HepG2 (cell line): ENCODE data around the gene ABCB10. TPM values are rescaled to one million over a fixed set of nuclear protein-coding genes. Genes with fewer than 3 reads are reported as not detected.

Experiments used
- ATAC-seq: fragments of 200-7000 bp; cut with Tn5 transposase; 3 replicates; pipeline ENCODE4 v1.9.1; 2020; ENCODE audit warnings: mild to moderate bottlenecking, moderate library complexity
- BruUV-seq: library from RNA; stranded (reverse); fragments of 400-500 nt; replicated peaks from 2 replicates; lab custom pipeline; 2021; lab: Mats Ljungman, UMichigan
- CTCF ChIA-PET: fragments of 300-600 bp; formaldehyde crosslinking; extraction: SDS; loops from one replicate; lab custom pipeline; 2021; ENCODE audit warnings: low total read pairs, inconsistent platforms, low intra/inter-chr PET ratio; lab: Yijun Ruan, JAX
- POLR2A ChIA-PET: fragments of 350-600 bp; sonication (Branson Sonifier 250); formaldehyde crosslinking; loops from one replicate; lab custom pipeline; 2020; ENCODE audit warnings: antibody characterized with exemption, inconsistent platforms; lab: Yijun Ruan, JAX
- DNase-seq: peaks from one replicate; pipeline ENCODE4 v3.0.0-alpha.2; 2015; ENCODE audit warnings: low spot score
- FAIRE-seq: peaks from 3 replicates; lab custom pipeline; 2011; peaks lifted over from hg19 to GRCh38; lab: Jason Lieb, UNC
- H2AFZ ChIP-seq: one replicate; pipeline ENCODE4 v1.6.1; 2011; ENCODE audit warnings: low read length, inconsistent platforms
- H3K27ac ChIP-seq: fragments of 300-600 bp; 3 replicates; pipeline ENCODE4 v1.8.0; 2011; ENCODE audit warnings: mixed run types, mild to moderate bottlenecking, mixed read lengths, low read length, inconsistent platforms; ENCODE audit not compliant: insufficient read depth; ENCODE audit errors: extremely low read length
- H3K27me3 ChIP-seq, 2 experiments: fragments of 200-600 bp in 1 of 2; 2 replicates in 1 of 2; 3 replicates in 1 of 2; pipeline versions ENCODE4 v1.6.0 to v1.8.0; 2011; ENCODE audit warnings: low read length in 2 of 2, mild to moderate bottlenecking in 2 of 2, moderate library complexity in 2 of 2, inconsistent platforms in 1 of 2; ENCODE audit not compliant: insufficient read depth in 2 of 2, control insufficient read depth in 1 of 2
- H3K36me3 ChIP-seq, 2 experiments: fragments of 200-600 bp in 1 of 2; replicated peaks in 1 of 2; 2 replicates in 1 of 2; 3 replicates in 1 of 2; pipeline versions ENCODE4 v1.5.1 to v1.8.0; 2011; ENCODE audit warnings: low read length in 2 of 2, inconsistent platforms in 1 of 2; ENCODE audit not compliant: insufficient read depth in 2 of 2, control insufficient read depth in 1 of 2
- H3K4me1 ChIP-seq: 2 replicates; pipeline ENCODE4 v1.5.1; 2012; ENCODE audit warnings: low read length, inconsistent platforms; ENCODE audit not compliant: insufficient read depth
- H3K4me2 ChIP-seq: 2 replicates; pipeline ENCODE4 v1.6.0; 2011; ENCODE audit warnings: low read depth, low read length, inconsistent platforms
- H3K4me3 ChIP-seq, 3 experiments: fragments of 200-600 bp in 1 of 3; sonication (generic), shearing (Covaris generic) in 1 of 3; replicated peaks in 1 of 3; 2 replicates each; pipeline ENCODE4 v1.5.1; 2011 to 2016; ENCODE audit warnings: low read length in 3 of 3, inconsistent platforms in 2 of 3, low read depth in 2 of 3, mild to moderate bottlenecking in 2 of 3, control low read depth in 1 of 3, mixed read lengths in 1 of 3; ENCODE audit not compliant: insufficient read depth in 1 of 3
- H3K79me2 ChIP-seq: one replicate; pipeline ENCODE4 v1.6.1; 2011; ENCODE audit warnings: low read length, inconsistent platforms; ENCODE audit not compliant: insufficient read depth
- H3K9ac ChIP-seq: 2 replicates; pipeline ENCODE4 v1.6.0; 2011; ENCODE audit warnings: mild to moderate bottlenecking, low read depth, low read length, inconsistent platforms; ENCODE audit not compliant: insufficient read depth
- H3K9me3 ChIP-seq: 2 replicates; pipeline ENCODE4 v1.5.1; 2012; ENCODE audit warnings: mild to moderate bottlenecking, low read length
- H4K20me1 ChIP-seq: 2 replicates; pipeline ENCODE4 v1.6.0; 2011; ENCODE audit warnings: inconsistent platforms, mild to moderate bottlenecking, low read length, moderate library complexity; ENCODE audit not compliant: insufficient read depth
- CC2D1A ChIP-seq: sonication (generic); formaldehyde crosslinking; IDR thresholded peaks from 2 replicates; pipeline ENCODE4 v1.8.1; 2023; ENCODE audit warnings: mild to moderate bottlenecking, missing genetic modification reagents
- CENPT ChIP-seq: sonication (generic); formaldehyde crosslinking; IDR thresholded peaks from 2 replicates; pipeline ENCODE4 v1.8.0; 2022; ENCODE audit warnings: low read depth, mild to moderate bottlenecking, moderate library complexity, missing genetic modification reagents
- FOXO4 ChIP-seq: sonication (generic); formaldehyde crosslinking; conservative IDR thresholded peaks from 2 replicates; pipeline ENCODE4 v1.8.1; 2023; ENCODE audit warnings: missing genetic modification reagents
- FOXP1 ChIP-seq, 2 experiments: fragments of 450-650 bp in 1 of 2; IDR thresholded peaks; 2 replicates each; pipeline ENCODE4 v1.6.1; 2017 to 2018; ENCODE audit warnings: antibody characterized with exemption in 1 of 2
- GFI1 ChIP-seq: sonication (generic); formaldehyde crosslinking; IDR thresholded peaks from 2 replicates; pipeline ENCODE4 v1.5.0; 2020; ENCODE audit warnings: missing genetic modification reagents, mild to moderate bottlenecking, borderline replicate concordance
- PHF21A ChIP-seq: sonication (generic); formaldehyde crosslinking; IDR thresholded peaks from 2 replicates; pipeline ENCODE4 v1.5.0; 2020; ENCODE audit warnings: mild to moderate bottlenecking, missing genetic modification reagents
- SETDB1 ChIP-seq: sonication (generic); formaldehyde crosslinking; IDR thresholded peaks from 2 replicates; pipeline ENCODE4 v1.5.1; 2020; ENCODE audit warnings: missing genetic modification reagents, mild to moderate bottlenecking, borderline replicate concordance
- ZEB1 ChIP-seq: IDR thresholded peaks from 2 replicates; pipeline ENCODE4 v1.6.1; 2012; ENCODE audit warnings: mild to moderate bottlenecking, low read depth, inconsistent platforms; ENCODE audit not compliant: insufficient replicate concordance
- ZNF720 ChIP-seq: sonication (generic); formaldehyde crosslinking; IDR thresholded peaks from 2 replicates; pipeline ENCODE4 v1.4.0; 2020; ENCODE audit warnings: missing genetic modification reagents
- ZSCAN20 ChIP-seq: sonication (generic); formaldehyde crosslinking; IDR thresholded peaks from 2 replicates; pipeline ENCODE4 v1.4.0; 2020; ENCODE audit warnings: missing genetic modification reagents, mild to moderate bottlenecking, borderline replicate concordance
- WGBS: methylation state at CpG from one replicate; pipeline ENCODE4 v1.1.6; 2017; ENCODE audit warnings: low lambda C conversion rate; 5-methylcytosine and 5-hydroxymethylcytosine counted together
- in situ Hi-C: cut with HindIII; loops from 2 replicates; pipeline ENCODE4 v1.10.0; 2017; ENCODE audit warnings: low pct_unique_long_range_greater_than_20kb; ENCODE audit not compliant: extremely low pct_ligation_motif_present
- intact Hi-C: fragments of 100-400 bp; cut with micrococcal nuclease; formaldehyde crosslinking; loops from one replicate; pipeline ENCODE4 v1.10.0; 2022; ENCODE audit not compliant: unreplicated experiment
- polyA plus RNA-seq, 8 experiments: library from polyadenylated mRNA; depleted of rRNA in 3 of 8; stranded (reverse) in 7 of 8; unstranded in 1 of 8; fragments of >200 nt; fragmentation: Illumina TruSeq in 4 of 8; extraction: Trizol in 4 of 8; gene quantifications; 2 replicates each; pipeline versions ENCODE4 v1.2.1 to v1.2.3, GENCODE V29; 2011 to 2016; ENCODE audit warnings: low read depth in 4 of 8, missing spikeins in 1 of 8, mixed read lengths in 1 of 8; ENCODE audit not compliant: insufficient read depth in 1 of 8
- total RNA-seq, 5 experiments: library from RNA; depleted of rRNA; stranded (reverse); fragments of >200 nt; fragmentation: Illumina TruSeq; extraction: Trizol; gene quantifications; 2 replicates each; pipeline ENCODE4 v1.2.3, GENCODE V29; 2016; ENCODE audit warnings: low read depth in 1 of 5
- TF ChIP-seq, protein P1 (sequence below): IDR thresholded peaks from 2 replicates; pipeline ENCODE4 v1.6.1; 2018; ENCODE audit warnings: missing genetic modification reagents, mild to moderate bottlenecking, missing compliant biosample characterization
- TF ChIP-seq, protein P2 (sequence below): sonication (generic); formaldehyde crosslinking; IDR thresholded peaks from 2 replicates; pipeline ENCODE4 v1.5.0; 2020; ENCODE audit warnings: missing genetic modification reagents

The ABCB10 gene
- total and polyA plus RNA-seq, 2 of the 13 experiments (the other 11 are each of a cell fraction or from before 2014, with no cell fraction given): 11.2 to 28.9 TPM

GRCh38 chr1:229482511-229482910 lies 76.0 kb downstream of the ABCB10 start (continued):
- TF ChIP-seq FOXO4 (CRISPR knock-in tag) (no peak), GFI1 (no peak)
- TF ChIP-seq, all 625 proteins: peak for 0

DNA sequence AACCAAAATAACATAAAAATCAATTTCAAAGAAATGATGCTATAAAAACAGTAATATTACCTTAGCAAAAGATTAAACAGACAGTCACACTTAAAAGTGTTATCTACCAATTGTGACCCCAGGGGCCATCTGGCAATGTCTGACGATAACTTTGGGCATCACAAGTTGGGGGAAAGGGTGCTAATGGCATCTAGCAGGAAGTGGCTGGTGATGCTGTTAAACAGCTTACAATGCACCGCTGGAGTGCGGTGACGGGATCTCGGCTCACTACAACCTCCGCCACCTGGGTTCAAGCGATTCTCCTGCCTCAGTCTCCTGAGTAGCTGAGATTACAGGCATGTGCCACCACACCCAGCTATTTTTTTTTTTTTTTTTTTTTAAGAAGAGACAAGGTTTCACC lies 78.0 kb downstream of the ABCB10 start:
- H3K36me3 ChIP-seq: peaks cover 15 to 73% of the 10 kb centered on the region in 2 experiments
- WGBS: 97% methylated on average over 7 of the region's 7 CpGs
- no peak overlapping the region for H3K9ac ChIP-seq
- ATAC-seq (no peak), DNase-seq (no peak), FAIRE-seq (no peak)
- no TSS peak for BruUV-seq
- H3K4me1 ChIP-seq: peaks cover 7% of the 10 kb centered on the region
- ChIA-PET CTCF (no interaction called here), POLR2A (no interaction called here)
- in situ Hi-C loops (loop anchor here (5.0 kb wide), 1 partner anchor 223 kb away; no protein-coding TSS in a partner anchor), intact Hi-C loops (loop anchor here (10.0 kb wide), 1 partner anchor 136 kb away; the partner anchor contains the start of gene CCSAP)
- H2AFZ ChIP-seq: no peak overlapping the region
- no peak overlapping the region for H3K4me2 ChIP-seq
- no peaks in the 10 kb centered on the region for H3K27me3 ChIP-seq
- no peak for TF ChIP-seq PHF21A (CRISPR knock-in tag)
- no peaks in the 10 kb centered on the region for H3K9me3 ChIP-seq
- no peaks in the 10 kb centered on the region for H3K79me2 ChIP-seq
- H3K4me3 ChIP-seq: no peak overlapping the region
- no peaks in the 10 kb centered on the region for H4K20me1 ChIP-seq
- H3K27ac ChIP-seq: no peak overlapping the region

DNA sequence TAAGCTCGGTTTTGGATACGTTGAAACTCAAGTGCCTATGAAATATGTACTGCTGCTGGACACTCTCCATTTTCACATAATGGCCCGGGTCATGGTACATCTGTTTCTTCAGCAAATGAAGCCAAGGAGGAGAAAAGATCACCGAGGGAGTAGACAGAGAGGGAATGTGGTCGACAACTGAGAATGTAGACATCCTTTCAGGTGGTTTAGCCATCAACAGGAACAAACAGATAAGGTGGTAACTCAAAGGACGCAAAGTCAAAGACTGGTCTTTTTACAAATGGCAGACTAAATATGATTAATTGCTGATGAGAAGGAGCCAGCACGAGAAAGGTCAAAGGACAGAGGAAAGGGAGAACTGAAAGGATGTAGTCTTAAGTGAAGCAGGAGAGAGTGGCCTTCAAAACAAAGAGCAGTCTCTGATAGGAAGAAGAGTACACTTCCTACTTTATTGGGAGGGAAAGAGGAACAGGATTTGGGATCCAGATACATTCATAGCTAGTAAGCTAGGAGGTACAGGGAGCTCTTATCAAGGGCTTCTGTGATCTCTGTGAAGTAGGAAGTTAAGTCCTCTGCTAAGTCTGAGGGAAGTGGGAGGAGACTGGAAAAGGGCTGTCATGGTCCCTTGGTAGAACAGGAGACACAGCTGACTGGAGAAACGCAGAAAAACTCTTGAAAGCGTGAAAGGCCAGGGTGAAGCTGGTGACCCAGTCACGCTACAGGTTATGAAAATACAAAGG lies 78.7 kb downstream of the ABCB10 start:
- Histone ChIP-seq H2AFZ (no peak overlapping the region), H3K4me1 (peaks cover 7% of the 10 kb centered on the region), H3K36me3 (peaks cover 16 to 72% of the 10 kb centered on the region in 2 experiments), H4K20me1 (no peaks in the 10 kb centered on the region), H3K4me3 (no peak overlapping the region), H3K27ac (no peak overlapping the region), H3K9me3 (no peaks in the 10 kb centered on the region), H3K9ac (no peak overlapping the region), H3K4me2 (no peak overlapping the region), H3K27me3 (no peaks in the 10 kb centered on the region), H3K79me2 (no peaks in the 10 kb centered on the region)
- no TSS peak for BruUV-seq
- WGBS: 93% methylated on average over 10 of the region's 10 CpGs
- FAIRE-seq (no peak), DNase-seq (no peak), ATAC-seq (no peak)
- POLR2A ChIA-PET: no interaction called here
- intact Hi-C loops: loop anchor here (10.0 kb wide), 1 partner anchor 135 kb away; the partner anchor contains the start of gene CCSAP
- CTCF ChIA-PET: no interaction called here
- in situ Hi-C loops: loop anchor here (5.0 kb wide), 1 partner anchor 223 kb away; no protein-coding TSS in a partner anchor
- no peak for TF ChIP-seq ZEB1
- no peak for TF ChIP-seq CC2D1A (CRISPR knock-in tag)
- TF ChIP-seq, protein P1, sequence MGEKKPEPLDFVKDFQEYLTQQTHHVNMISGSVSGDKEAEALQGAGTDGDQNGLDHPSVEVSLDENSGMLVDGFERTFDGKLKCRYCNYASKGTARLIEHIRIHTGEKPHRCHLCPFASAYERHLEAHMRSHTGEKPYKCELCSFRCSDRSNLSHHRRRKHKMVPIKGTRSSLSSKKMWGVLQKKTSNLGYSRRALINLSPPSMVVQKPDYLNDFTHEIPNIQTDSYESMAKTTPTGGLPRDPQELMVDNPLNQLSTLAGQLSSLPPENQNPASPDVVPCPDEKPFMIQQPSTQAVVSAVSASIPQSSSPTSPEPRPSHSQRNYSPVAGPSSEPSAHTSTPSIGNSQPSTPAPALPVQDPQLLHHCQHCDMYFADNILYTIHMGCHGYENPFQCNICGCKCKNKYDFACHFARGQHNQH (CRISPR knock-in tag): no peak
- TF ChIP-seq, protein P2, sequence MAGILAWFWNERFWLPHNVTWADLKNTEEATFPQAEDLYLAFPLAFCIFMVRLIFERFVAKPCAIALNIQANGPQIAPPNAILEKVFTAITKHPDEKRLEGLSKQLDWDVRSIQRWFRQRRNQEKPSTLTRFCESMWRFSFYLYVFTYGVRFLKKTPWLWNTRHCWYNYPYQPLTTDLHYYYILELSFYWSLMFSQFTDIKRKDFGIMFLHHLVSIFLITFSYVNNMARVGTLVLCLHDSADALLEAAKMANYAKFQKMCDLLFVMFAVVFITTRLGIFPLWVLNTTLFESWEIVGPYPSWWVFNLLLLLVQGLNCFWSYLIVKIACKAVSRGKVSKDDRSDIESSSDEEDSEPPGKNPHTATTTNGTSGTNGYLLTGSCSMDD: no peak
- TF ChIP-seq ZNF720 (CRISPR knock-in tag): no peak
- TF ChIP-seq SETDB1 (CRISPR knock-in tag): no peak
- no peak for TF ChIP-seq FOXP1 (IDR thresholded peaks at IDR 0.05)
- TF ChIP-seq FOXP1 (CRISPR knock-in tag; IDR thresholded peaks at IDR 0.05): no peak
- TF ChIP-seq CENPT: no peak
- TF ChIP-seq ZSCAN20: no peak
